Activated naive CD8-positive, alpha-beta T cell treated with anti-CD3 and anti-CD28 coated beads, Interleukin-2, amount 50 U/mL, for 16 hours (primary cell): ENCODE data around the gene NIPAL1.

ENCODE experiments used
- DNase-seq: peaks from one replicate; pipeline ENCODE4 v3.0.0-alpha.2; 2020; ENCODE audit warnings: low read depth, low spot score

NIPAL1 gene

GRCh38 chr4:48025005-48025404, 8.4 kb downstream of the NIPAL1 start:
- DNase-seq, result no peak

GRCh38 chr4:48027653-48028052, 11.1 kb downstream of the NIPAL1 start:
- DNase-seq, result no peak

- DNase-seq, result no peak
Observed at GRCh38 chr4:48028696-48029095, 12.1 kb downstream of the NIPAL1 start.

- DNase-seq, result no peak
Observed at GRCh38 chr4:48030470-48030869, 13.9 kb downstream of the NIPAL1 start.

- DNase-seq, result no peak
Observed at GRCh38 chr4:48031802-48032525, 15.4 kb downstream of the NIPAL1 start.

- no peak for DNase-seq
Observed at GRCh38 chr4:48032721-48033120, 16.1 kb downstream of the NIPAL1 start.

GRCh38 chr4:48033412-48033811, 16.8 kb downstream of the NIPAL1 start:
- DNase-seq, result no peak

- DNase-seq, result peak; percentile 37
Observed at GRCh38 chr4:48033825-48034413, 17.3 kb downstream of the NIPAL1 start.

- no peak for DNase-seq
Observed at GRCh38 chr4:48035952-48036351, 19.4 kb downstream of the NIPAL1 start.

- DNase-seq, result no peak
Observed at GRCh38 chr4:48037117-48037462, 20.5 kb downstream of the NIPAL1 start.

- DNase-seq, result no peak
Observed at GRCh38 chr4:48038666-48039065, 22.1 kb downstream of the NIPAL1 start.

- no peak for DNase-seq
Observed at GRCh38 chr4:48039561-48039960, 23.0 kb downstream of the NIPAL1 start.

GRCh38 chr4:48041535-48042137, 25.1 kb downstream of the NIPAL1 start:
- DNase-seq, result no peak

- DNase-seq, result no peak
Observed at GRCh38 chr4:48042979-48043461, 26.4 kb downstream of the NIPAL1 start.

- no peak for DNase-seq
Observed at GRCh38 chr4:48043504-48043903, 26.9 kb downstream of the NIPAL1 start.

GRCh38 chr4:48044298-48044697, 27.7 kb downstream of the NIPAL1 start:
- DNase-seq, result no peak

GRCh38 chr4:48046059-48046458, 29.5 kb downstream of the NIPAL1 start:
- DNase-seq, result no peak

GRCh38 chr4:48047421-48047844, 30.9 kb downstream of the NIPAL1 start:
- peak; percentile 64 for DNase-seq

- DNase-seq, result no peak
Observed at GRCh38 chr4:48047896-48048295, 31.3 kb downstream of the NIPAL1 start.

- DNase-seq, result no peak
Observed at GRCh38 chr4:48049483-48049882, 32.9 kb downstream of the NIPAL1 start.

- DNase-seq, result no peak
Observed at GRCh38 chr4:48051078-48051477, 34.5 kb downstream of the NIPAL1 start.

GRCh38 chr4:48058617-48059530, 42.3 kb downstream of the NIPAL1 start:
- DNase-seq, result no peak
